Kidney (tissue), 14 donors: Measurements from ENCODE around the gene SERPINA12. TPM values are rescaled to one million over a fixed set of nuclear protein-coding genes. Genes with fewer than 3 reads are reported as not detected.

Source experiments
- DNase-seq, 5 donors: peaks; one replicate each; pipeline ENCODE4 v3.0.0-alpha.2; 2013 to 2020
- FAIRE-seq: peaks from 2 replicates; lab custom pipeline; 2012; peaks lifted over from hg19 to GRCh38; lab: Jason Lieb, UNC
- H3K27ac ChIP-seq, 2 donors: one replicate each; pipeline ENCODE4 v1.7.0; 2013; ENCODE audit warnings: low read depth in 2 of 2, low read length in 2 of 2, inconsistent platforms in 1 of 2
- H3K27me3 ChIP-seq: one replicate; pipeline ENCODE4 v1.7.1; 2013; ENCODE audit warnings: low read length, inconsistent platforms; ENCODE audit not compliant: control insufficient read depth, insufficient read depth
- H3K36me3 ChIP-seq, 3 donors: one replicate each; pipeline versions ENCODE4 v1.7.0 to v1.7.1; 2013; ENCODE audit warnings: low read length in 3 of 3, control low read depth in 1 of 3, inconsistent platforms in 1 of 3; ENCODE audit not compliant: insufficient read depth in 3 of 3, control insufficient read depth in 2 of 3
- H3K4me1 ChIP-seq, 3 donors: one replicate each; pipeline versions ENCODE4 v1.7.0 to v1.7.1; 2013; ENCODE audit warnings: low read length in 3 of 3, inconsistent platforms in 1 of 3, low read depth in 1 of 3; ENCODE audit not compliant: control insufficient read depth in 2 of 3, insufficient read depth in 2 of 3
- H3K4me3 ChIP-seq, 3 donors: one replicate each; pipeline versions ENCODE4 v1.7.0 to v1.8.1; 2013; ENCODE audit warnings: low read length in 3 of 3, control low read depth in 1 of 3, inconsistent platforms in 1 of 3
- H3K9ac ChIP-seq, 3 donors: one replicate each; pipeline versions ENCODE4 v1.7.0 to v1.7.1; 2013; ENCODE audit warnings: low read length in 3 of 3, control low read depth in 1 of 3, inconsistent platforms in 1 of 3
- H3K9me3 ChIP-seq, 3 donors: one replicate each; pipeline versions ENCODE4 v1.7.0 to v1.7.1; 2013; ENCODE audit warnings: low read length in 3 of 3, control low read depth in 1 of 3, inconsistent platforms in 1 of 3; ENCODE audit not compliant: control insufficient read depth in 2 of 3, insufficient read depth in 1 of 3
- CTCF ChIP-seq: IDR thresholded peaks from 3 replicates; pipeline ENCODE4 v1.5.1; 2012; ENCODE audit warnings: mild to moderate bottlenecking, moderate library complexity, borderline replicate concordance; ENCODE audit not compliant: insufficient read depth; ENCODE audit errors: extremely low read depth
- intact Hi-C: fragments of 100-400 bp; cut with DNase I; formaldehyde crosslinking; loops from one replicate; pipeline ENCODE4 v1.11.1; 2022
- polyA plus RNA-seq: library from polyadenylated mRNA; stranded (reverse); fragments of 350-450 nt; fragmentation: Illumina TruSeq; extraction: RNeasy Lipid Tissue Mini Kit (QIAGEN cat#74804); gene quantifications from one replicate; pipeline ENCODE4 v1.2.3, GENCODE V29; 2014; ENCODE audit warnings: low read depth, low replicate concordance; ENCODE audit not compliant: insufficient read depth
- total RNA-seq: library from RNA; stranded (reverse); fragmentation: NEBNext Ultra II Directional; extraction: Animal tissue kit (Norgen Biotek cat#: 25700); gene quantifications from one replicate; pipeline ENCODE4 v1.2.1, GENCODE V29; 2021
- donor health status: control.
- donor health status: control.
- donor health status: control.
- donor health status: control.
- donor health status: control.
- donor health status: DM: yes; HTN: yes; CAD: no.
- donor health status: Normal renal cell carcinoma (clear cell type).

SERPINA12 gene
- total and polyA plus RNA-seq, 2 donors from 2014 or later: not detected

GRCh38 chr14:94524093-94524492 lies 14.8 kb upstream of the SERPINA12 start:
- FAIRE-seq: no peak
- H3K36me3 ChIP-seq: no peaks in the 10 kb centered on the region
- TF ChIP-seq CTCF: no peak
- no peak overlapping the region for H3K9ac ChIP-seq
- peaks cover 0 to 1% (median 0%) of the 10 kb centered on the region in 3 donors for H3K9me3 ChIP-seq
- no peak overlapping the region for H3K27ac ChIP-seq
- H3K4me3 ChIP-seq: no peak overlapping the region
- no peaks in the 10 kb centered on the region for H3K27me3 ChIP-seq
- intact Hi-C loops: no loop called here
- DNase-seq: no peak
- no peaks in the 10 kb centered on the region for H3K4me1 ChIP-seq

- TF ChIP-seq CTCF: no peak
- no peak overlapping the region for H3K27ac ChIP-seq
- peaks cover 0 to 1% (median 0%) of the 10 kb centered on the region in 3 donors for H3K9me3 ChIP-seq
- no peak for DNase-seq
- FAIRE-seq: no peak
- no peaks in the 10 kb centered on the region for H3K27me3 ChIP-seq
- H3K4me1 ChIP-seq: no peaks in the 10 kb centered on the region
- H3K36me3 ChIP-seq: no peaks in the 10 kb centered on the region
- no peak overlapping the region for H3K9ac ChIP-seq
- no peak overlapping the region for H3K4me3 ChIP-seq
- intact Hi-C loops: no loop called here
These were observed 14.0 kb upstream of the SERPINA12 start for GRCh38 chr14:94523265-94523664.

GRCh38 chr14:94522115-94522724 lies 13.0 kb upstream of the SERPINA12 start:
- no peak for TF ChIP-seq CTCF

More at GRCh38 chr14:94522115-94522724, 13.0 kb upstream of the SERPINA12 start:
- no peak for FAIRE-seq
- H3K36me3 ChIP-seq: no peaks in the 10 kb centered on the region
- intact Hi-C loops: no loop called here
- H3K4me3 ChIP-seq: no peak overlapping the region
- DNase-seq: no peak
- H3K27ac ChIP-seq: no peak overlapping the region
- no peaks in the 10 kb centered on the region for H3K4me1 ChIP-seq
- no peaks in the 10 kb centered on the region for H3K27me3 ChIP-seq
- H3K9me3 ChIP-seq: peaks cover 0 to 1% (median 0%) of the 10 kb centered on the region in 3 donors
- no peak overlapping the region for H3K9ac ChIP-seq
